Right cardiac atrium (tissue), 5 donors: ENCODE measurements around the gene SRSF1. TPM values are rescaled to one million over a fixed set of nuclear protein-coding genes. Genes with fewer than 3 reads are reported as not detected.

Experiments used
- ATAC-seq, 2 donors: fragments of 200-7000 bp; cut with Tn5 transposase; one replicate each; pipeline versions ENCODE4 v1.8.0 to v1.9.1; 2020; ENCODE audit warnings: moderate library complexity in 2 of 2, mild to moderate bottlenecking in 1 of 2
- DNase-seq, 3 donors: peaks; one replicate each; pipeline ENCODE4 v3.0.0-alpha.2; 2020
- H3K27ac ChIP-seq: one replicate; pipeline ENCODE4 v1.5.1; 2013; ENCODE audit warnings: mild to moderate bottlenecking, low read length, control low read depth, moderate library complexity
- H3K27me3 ChIP-seq: one replicate; pipeline ENCODE4 v1.6.1; 2013; ENCODE audit not compliant: control insufficient read depth, insufficient read depth
- H3K4me1 ChIP-seq: one replicate; pipeline ENCODE4 v1.6.1; 2013; ENCODE audit warnings: low read length; ENCODE audit not compliant: control insufficient read depth, insufficient read depth
- H3K4me3 ChIP-seq: one replicate; pipeline ENCODE4 v1.5.1; 2013; ENCODE audit warnings: low read length, control low read depth
- H3K9me3 ChIP-seq: one replicate; pipeline ENCODE4 v1.6.1; 2013; ENCODE audit warnings: low read length; ENCODE audit not compliant: control insufficient read depth
- WGBS: extraction: QIAGEN DNeasy Blood & Tissue Kit; methylation state at CpG from one replicate; pipeline ENCODE4 v1.1.7; 2013; 5-methylcytosine and 5-hydroxymethylcytosine counted together
- intact Hi-C, 4 donors: fragments of 100-400 bp; cut with DNase I; formaldehyde crosslinking; loops; one replicate each; pipeline versions ENCODE4 v1.11.0 to v1.14.0; 2022 to 2023
- polyA plus RNA-seq: library from polyadenylated mRNA; stranded (reverse); fragments of 200-250 nt; gene quantifications from one replicate; pipeline ENCODE4 v1.2.3, GENCODE V29; 2013
- total RNA-seq, 4 donors: library from RNA; stranded (reverse); fragmentation: NEBNext Ultra II Directional; extraction: Animal tissue kit (Norgen Biotek cat#: 25700); gene quantifications; one replicate each; pipeline ENCODE4 v1.2.1, GENCODE V29; 2021
- donor health status: healthy with polysubstance abuse.
- donor health status: DM: no; HTN: yes; CAD: no.
- donor health status: DM: no; HTN: no; CAD: no.
- donor health status: DM: no; HTN: yes; CAD: no; lungs with severe emphysema.
- donor health status: DM: yes; HTN: yes; CAD: no.

SRSF1 gene
- total and polyA plus RNA-seq, 5 donors: 58.9 to 132 (median 123) TPM

DNA sequence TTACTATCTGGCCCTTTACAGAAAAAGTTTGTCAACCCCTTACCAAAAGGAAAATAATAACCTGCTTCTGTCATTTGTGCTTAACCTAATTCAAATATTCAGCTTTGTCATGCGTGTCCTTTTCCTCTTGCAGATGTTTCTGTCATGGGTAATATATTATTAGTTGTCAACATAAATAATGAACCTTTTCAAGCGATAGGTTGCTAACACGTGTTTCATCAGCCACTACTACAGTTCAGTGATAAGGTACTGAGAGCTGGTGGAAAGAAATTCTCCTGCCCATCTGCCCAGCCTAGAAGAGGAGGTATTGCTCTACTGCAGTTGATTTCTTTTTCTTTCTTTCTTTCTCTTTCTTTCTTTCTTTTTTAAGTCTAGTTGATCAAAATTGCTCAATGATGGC, 12.0 kb upstream of the SRSF1 start:
- H3K27me3 ChIP-seq: no peaks in the 10 kb centered on the region
- ATAC-seq (no peak), DNase-seq (no peak)
- intact Hi-C loops: loop anchor here in 1 of 4 donors (10.0 kb wide), 1 partner anchor 96 kb away; no protein-coding TSS in a partner anchor
- H3K4me1 ChIP-seq: no peaks in the 10 kb centered on the region
- no peak overlapping the region for H3K4me3 ChIP-seq
- H3K27ac ChIP-seq: no peak overlapping the region
- 69% methylated on average over 3 of the region's 3 CpGs for WGBS
- no peaks in the 10 kb centered on the region for H3K9me3 ChIP-seq

- no peak overlapping the region for H3K27ac ChIP-seq
- 98% methylated on average over 10 of the region's 10 CpGs for WGBS
- ATAC-seq (no peak), DNase-seq (no peak)
- no peaks in the 10 kb centered on the region for H3K27me3 ChIP-seq
- no peak overlapping the region for H3K4me3 ChIP-seq
- no peaks in the 10 kb centered on the region for H3K9me3 ChIP-seq
- no peaks in the 10 kb centered on the region for H3K4me1 ChIP-seq
- intact Hi-C loops: loop anchor here in 1 of 4 donors (10.0 kb wide), 1 partner anchor 105 kb away; no protein-coding TSS in a partner anchor
Observed at GRCh38 chr17:58010067-58010799, 3.2 kb upstream of the SRSF1 start.

DNA sequence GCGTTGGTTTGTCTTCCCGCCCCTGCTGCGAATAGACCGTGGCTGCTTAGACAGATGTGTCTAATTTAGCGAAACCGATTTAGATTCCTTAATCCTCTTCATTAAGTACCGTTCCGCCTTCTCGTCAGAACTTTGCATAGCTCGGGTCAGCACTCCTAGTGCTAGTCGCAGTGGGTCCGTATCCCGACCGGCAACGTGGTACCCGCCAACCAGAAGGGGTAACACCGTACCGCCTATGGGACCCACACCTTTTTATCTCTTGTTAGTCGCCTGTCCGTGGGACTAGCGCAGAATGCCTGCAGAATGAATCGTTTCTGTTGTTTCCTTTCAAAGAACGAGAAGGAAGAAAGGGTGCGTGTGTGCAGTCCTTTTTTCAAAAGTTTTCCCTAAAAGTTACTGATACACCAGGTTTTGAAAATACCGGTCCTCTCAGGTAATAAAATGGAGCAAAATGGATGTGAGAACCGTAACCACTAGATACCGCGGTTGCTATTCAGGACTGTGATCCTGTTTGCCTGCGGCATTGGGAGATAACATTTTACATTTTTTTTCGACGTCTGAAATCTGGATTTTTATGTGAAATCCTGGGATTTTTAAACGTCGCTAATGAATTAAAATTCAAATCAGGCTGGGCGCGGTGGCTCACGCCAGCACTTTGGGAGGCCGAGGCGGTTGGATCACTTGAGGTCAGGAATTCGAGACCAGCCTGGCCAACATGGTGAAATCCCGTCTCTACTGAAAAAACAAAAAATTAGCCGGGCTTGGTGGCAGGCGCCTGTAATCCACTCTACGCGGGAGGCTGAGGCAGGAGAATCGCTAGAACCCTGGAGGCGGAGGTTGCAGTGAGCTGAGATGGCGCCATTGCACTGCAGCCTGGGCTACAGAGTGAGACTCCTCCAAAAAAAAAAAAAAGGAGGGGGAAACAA, 998 bp upstream of the SRSF1 start:
- no peak for DNase-seq
- Histone ChIP-seq H3K9me3 (no peaks in the 10 kb centered on the region), H3K4me3 (peak overlapping the region; percentile 78), H3K27me3 (no peaks in the 10 kb centered on the region), H3K4me1 (no peaks in the 10 kb centered on the region), H3K27ac (peak overlapping the region; percentile 61)
- intact Hi-C loops: loop anchor here (5.0 to 10.0 kb wide), 2 partner anchors 74 to 77 kb away; partner anchors contain the start of gene DYNLL2 (in 4 of the 4)
- 24% methylated on average over 47 of the region's 47 CpGs for WGBS
- peak in 1 of 2 donors; percentile 35 for ATAC-seq

DNA sequence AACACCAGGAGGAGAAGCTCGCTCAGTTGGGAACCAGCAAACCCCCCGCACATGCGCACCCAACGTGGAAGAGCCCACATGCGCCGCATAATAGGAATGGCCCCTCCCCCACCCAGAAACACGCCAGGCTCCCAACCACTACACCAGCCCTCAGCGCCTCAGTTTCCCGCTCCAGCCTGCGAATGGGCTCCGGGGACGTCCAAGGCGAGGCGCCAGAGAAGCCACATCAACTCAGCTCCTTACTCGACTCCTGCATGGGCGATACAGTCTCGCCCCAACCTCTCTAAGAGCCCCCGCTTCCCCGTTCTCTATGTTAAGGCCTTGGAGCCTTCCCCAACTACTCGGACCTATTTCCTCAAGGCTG, 504 bp downstream of the SRSF1 start:
- peak; percentile 79 to 83 for ATAC-seq
- Histone ChIP-seq H3K4me3 (peak overlapping the region; percentile 78), H3K4me1 (no peaks in the 10 kb centered on the region), H3K27ac (peak overlapping the region; percentile 94), H3K27me3 (no peaks in the 10 kb centered on the region), H3K9me3 (no peaks in the 10 kb centered on the region)
- intact Hi-C loops: loop anchor here (5.0 to 10.0 kb wide), 2 partner anchors 76 to 78 kb away; partner anchors contain the start of gene DYNLL2 (in 4 of the 4)
- DNase-seq: peak; percentile 84 to 89 (median 86)
- WGBS: under 1% methylated on average over 20 of the region's 20 CpGs

DNA sequence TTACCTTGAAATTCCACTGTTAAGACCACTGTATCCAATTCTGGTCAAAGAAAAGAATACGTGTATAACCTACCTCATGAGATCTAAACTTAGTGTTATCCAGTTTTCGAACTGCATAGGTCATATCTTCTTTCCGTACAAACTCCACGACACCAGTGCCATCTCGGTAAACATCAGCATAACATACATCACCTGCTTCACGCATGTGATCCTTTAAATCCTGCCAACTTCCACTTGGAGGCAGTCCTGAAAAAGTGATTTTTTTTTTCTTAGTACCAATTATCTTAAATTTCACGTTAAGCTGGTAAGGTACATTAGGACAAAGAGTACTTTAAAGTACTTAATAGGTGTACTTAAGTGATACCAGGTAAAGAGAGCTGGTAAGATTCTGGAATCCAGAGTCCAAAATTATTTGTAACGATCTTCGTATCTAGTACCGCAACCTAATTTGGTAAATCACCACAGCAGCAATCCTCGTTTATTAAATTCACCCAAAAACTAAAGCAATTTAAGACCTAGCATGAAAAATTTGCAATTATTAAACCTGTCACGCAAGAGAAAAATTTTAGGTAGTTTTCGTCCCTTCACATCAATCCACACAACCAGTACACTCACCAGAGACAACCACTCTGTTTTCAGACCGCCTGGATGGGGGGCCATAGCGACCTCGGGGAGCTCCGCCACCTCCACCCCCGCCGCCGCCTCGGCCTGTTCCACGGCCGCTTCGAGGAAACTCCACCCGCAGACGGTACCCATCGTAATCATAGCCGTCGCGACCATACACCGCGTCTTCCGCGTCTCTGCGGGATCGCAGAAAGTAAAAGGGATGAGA, 1.1 kb downstream of the SRSF1 start:
- Histone ChIP-seq H3K9me3 (no peaks in the 10 kb centered on the region), H3K4me3 (peak overlapping the region; percentile 78), H3K4me1 (no peaks in the 10 kb centered on the region), H3K27me3 (no peaks in the 10 kb centered on the region), H3K27ac (peak overlapping the region; percentile 94)
- ATAC-seq (peak in 1 of 2 donors; percentile 11), DNase-seq (no peak)
- intact Hi-C loops: loop anchor here (5.0 to 10.0 kb wide), 2 partner anchors 76 to 79 kb away; partner anchors contain the start of gene DYNLL2 (in 4 of the 4)
- WGBS: 3% methylated on average over 36 of the region's 36 CpGs

- H3K27me3 ChIP-seq: no peaks in the 10 kb centered on the region
- peak overlapping the region; percentile 78 for H3K4me3 ChIP-seq
- H3K4me1 ChIP-seq: no peaks in the 10 kb centered on the region
- no peak overlapping the region for H3K27ac ChIP-seq
- intact Hi-C loops: loop anchor here (5.0 to 10.0 kb wide), 2 partner anchors 77 to 80 kb away; partner anchors contain the start of gene DYNLL2 (in 4 of the 4)
- H3K9me3 ChIP-seq: no peaks in the 10 kb centered on the region
- 34% methylated on average over 12 of the region's 12 CpGs for WGBS
- DNase-seq: no peak
- ATAC-seq: no peak
Observed at GRCh38 chr17:58005031-58005727, 1.9 kb downstream of the SRSF1 start.

GRCh38 chr17:58004060-58004459, 3.0 kb downstream of the SRSF1 start:
- Histone ChIP-seq H3K27ac (no peak overlapping the region), H3K4me3 (no peak overlapping the region)
- 74% methylated on average over 3 of the region's 3 CpGs for WGBS

DNA sequence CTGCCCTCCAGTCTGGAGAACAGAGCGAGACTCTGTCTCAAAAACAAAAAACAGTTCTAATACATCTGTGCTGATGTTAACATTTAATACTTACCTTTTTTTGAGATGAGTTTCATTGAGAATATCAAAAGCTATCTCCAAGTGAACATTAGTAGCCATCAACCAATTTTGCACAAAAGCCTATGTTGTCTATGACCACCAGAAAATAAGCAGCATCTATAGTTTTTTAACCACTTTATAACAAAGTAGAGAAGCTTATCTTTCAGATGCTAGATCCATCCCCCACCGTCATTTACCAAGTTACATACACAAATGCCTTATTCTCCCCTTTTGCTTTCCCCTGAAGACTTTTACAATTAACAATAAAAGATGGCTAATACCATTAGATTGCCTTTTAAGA, 4.1 kb downstream of the SRSF1 start:
- WGBS: 88% methylated on average over 2 of the region's 2 CpGs
- Histone ChIP-seq H3K9me3 (no peaks in the 10 kb centered on the region), H3K27me3 (no peaks in the 10 kb centered on the region), H3K4me3 (no peak overlapping the region), H3K27ac (no peak overlapping the region), H3K4me1 (no peaks in the 10 kb centered on the region)
- no peak for ATAC-seq
- no peak for DNase-seq
- intact Hi-C loops: loop anchor here in 2 of 4 donors (10.0 kb wide), 1 partner anchor 82 kb away; the partner anchor contains the start of gene DYNLL2 (in 2 of the 2)

More at GRCh38 chr17:58004060-58004459, 3.0 kb downstream of the SRSF1 start:
- no peaks in the 10 kb centered on the region for H3K27me3 ChIP-seq
- intact Hi-C loops: loop anchor here in 2 of 4 donors (10.0 kb wide), 1 partner anchor 81 kb away; the partner anchor contains the start of gene DYNLL2 (in 2 of the 2)
- no peaks in the 10 kb centered on the region for H3K9me3 ChIP-seq
- DNase-seq (no peak), ATAC-seq (no peak)
- H3K4me1 ChIP-seq: no peaks in the 10 kb centered on the region

GRCh38 chr17:58002154-58002948, 4.7 kb downstream of the SRSF1 start:
- H3K9me3 ChIP-seq: no peaks in the 10 kb centered on the region
- WGBS: 69% methylated on average over 4 of the region's 4 CpGs
- H3K27ac ChIP-seq: no peak overlapping the region
- intact Hi-C loops: loop anchor here in 2 of 4 donors (10.0 kb wide), 1 partner anchor 82 kb away; the partner anchor contains the start of gene DYNLL2 (in 2 of the 2)
- DNase-seq: no peak
- no peak overlapping the region for H3K4me3 ChIP-seq
- ATAC-seq: no peak
- H3K4me1 ChIP-seq: no peaks in the 10 kb centered on the region
- no peaks in the 10 kb centered on the region for H3K27me3 ChIP-seq
